Pons (tissue), 1 donor: ENCODE data around the gene MRPL12.

Experiments
- DNase-seq: peaks from one replicate; pipeline ENCODE4 v3.0.0-alpha.2; 2016; ENCODE audit warnings: low spot score

The MRPL12 gene

GRCh38 chr17:81740395-81740961 lies 37.3 kb downstream of the MRPL12 start:
- no peak for DNase-seq

- no peak for DNase-seq
Observed at GRCh38 chr17:81741049-81741593, 38.0 kb downstream of the MRPL12 start.

- DNase-seq, result no peak
Observed at GRCh38 chr17:81741594-81742452, 38.7 kb downstream of the MRPL12 start.
